Stimulated activated CD4-positive, alpha-beta T cell treated with anti-CD3 and anti-CD28 coated beads, Interleukin-4, amount 100 ng/mL, for 1 hour (primary cell): ENCODE measurements around the gene ASAP3.

Experiments
- DNase-seq: peaks from one replicate; pipeline ENCODE4 v3.0.0-alpha.2; 2020

ASAP3 gene

GRCh38 chr1:23448846-23449245 lies 35.1 kb downstream of the ASAP3 start:
- no peak for DNase-seq

GRCh38 chr1:23446661-23447310 lies 37.2 kb downstream of the ASAP3 start:
- no peak for DNase-seq

- no peak for DNase-seq
These were observed 39.2 kb downstream of the ASAP3 start for GRCh38 chr1:23444596-23445390.

- DNase-seq = no peak
These were observed 39.9 kb downstream of the ASAP3 start for GRCh38 chr1:23444104-23444533.

- no peak for DNase-seq
These were observed 41.2 kb downstream of the ASAP3 start for GRCh38 chr1:23442751-23443150.

GRCh38 chr1:23441446-23442148 lies 42.4 kb downstream of the ASAP3 start:
- no peak for DNase-seq

DNA sequence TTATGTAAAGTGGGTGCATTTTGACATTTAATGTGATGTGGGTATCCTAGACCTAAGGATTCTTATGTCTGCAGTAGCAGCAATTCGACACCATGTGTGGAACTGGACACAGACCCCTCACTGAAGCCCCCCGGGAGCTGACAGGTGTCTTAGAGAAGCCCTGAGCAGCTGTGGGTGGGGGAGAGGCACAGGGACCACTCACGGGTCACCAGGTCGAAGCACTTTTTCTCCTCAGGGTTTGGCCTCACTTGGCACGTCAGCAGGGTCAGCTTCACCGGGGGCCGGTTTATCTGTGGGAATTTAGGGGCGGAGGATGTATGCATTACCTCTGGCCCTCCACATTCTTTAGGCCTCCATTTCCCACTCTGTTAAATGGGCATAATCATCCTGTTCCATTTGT lies 45.4 kb downstream of the ASAP3 start:
- no peak for DNase-seq

GRCh38 chr1:23437355-23437664 lies 46.7 kb downstream of the ASAP3 start:
- DNase-seq = no peak

DNA sequence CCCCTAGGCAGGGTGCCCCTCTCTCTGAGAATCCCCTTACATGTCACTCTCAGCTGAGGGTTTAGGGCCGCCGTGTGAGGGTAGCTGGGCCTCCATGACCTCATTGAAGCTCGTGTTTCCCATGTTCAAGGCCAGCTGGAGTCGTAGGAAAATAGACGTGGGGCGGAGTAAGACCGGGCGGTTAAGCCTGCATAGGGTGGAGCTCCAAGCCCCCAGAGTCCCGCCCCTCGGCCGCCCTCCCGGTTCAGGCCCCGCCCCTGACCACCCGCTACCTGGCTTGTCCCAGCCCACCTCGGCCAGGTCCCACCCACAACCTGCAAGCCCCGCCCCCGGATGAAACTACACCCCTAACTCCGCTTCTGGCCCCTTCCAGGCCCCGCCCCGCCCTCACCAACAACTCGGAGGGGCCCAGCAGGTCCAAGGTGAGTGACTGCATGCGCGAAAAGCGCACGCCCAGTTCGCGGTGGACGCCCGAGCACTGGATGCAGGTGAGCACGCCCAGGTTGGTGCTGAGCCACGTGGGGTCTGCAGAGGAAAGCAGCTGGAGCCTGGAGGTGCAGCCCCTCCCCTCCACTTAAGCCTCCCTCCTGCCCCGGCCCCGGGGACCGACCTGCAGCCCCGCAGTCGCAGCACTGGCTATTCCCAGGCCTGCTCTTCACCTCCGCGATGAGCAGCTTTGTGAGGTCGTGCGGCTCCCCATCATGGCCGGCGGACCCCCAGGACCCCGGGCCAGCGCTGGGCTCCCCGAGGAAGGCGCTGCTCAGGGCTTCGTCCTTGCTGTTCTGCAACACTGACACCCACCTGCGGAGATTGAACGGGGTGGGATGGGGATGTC lies 47.2 kb downstream of the ASAP3 start:
- DNase-seq = peak; percentile 35

- no peak for DNase-seq
These were observed 49.7 kb downstream of the ASAP3 start for GRCh38 chr1:23434260-23434775.

DNA sequence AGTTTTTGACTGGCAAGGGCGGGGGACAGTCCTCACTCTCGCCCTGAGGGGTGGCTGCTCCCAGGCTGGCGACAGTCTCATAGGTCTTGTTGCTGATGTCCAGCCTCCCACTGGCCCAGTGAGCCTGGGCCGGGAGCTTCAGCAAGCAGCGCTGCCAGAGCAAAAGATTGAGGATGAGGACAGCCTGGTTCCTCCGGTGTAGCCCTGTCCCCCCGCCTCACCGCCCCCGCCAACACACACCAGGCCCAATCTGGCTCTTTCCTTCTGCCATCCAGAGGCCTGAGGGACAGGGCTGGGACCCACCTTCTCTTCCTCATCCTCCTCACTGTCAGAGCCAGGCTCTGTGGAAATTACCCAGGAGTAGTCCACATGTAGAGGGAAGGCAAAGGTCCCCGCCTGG lies 50.9 kb downstream of the ASAP3 start:
- DNase-seq = no peak

DNA sequence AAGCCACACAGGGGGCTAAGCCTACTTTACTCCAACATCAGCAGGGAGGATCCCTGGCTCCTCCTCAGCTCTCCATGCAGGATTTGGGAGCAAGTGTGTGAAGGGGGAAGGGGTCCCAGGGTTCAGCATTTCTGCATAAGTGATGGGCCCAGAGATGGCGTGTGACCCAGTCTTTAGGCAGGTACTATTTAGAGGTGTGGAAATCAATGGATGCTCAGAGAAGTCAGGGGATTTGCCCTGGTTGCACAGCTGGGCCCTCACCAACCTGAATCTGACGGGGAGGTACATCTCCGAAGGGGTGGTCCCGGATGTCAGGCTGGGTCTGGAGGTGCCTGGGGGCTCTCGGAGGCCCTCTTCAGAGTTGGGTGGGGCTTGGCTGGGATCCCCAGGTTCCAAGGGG lies 52.5 kb downstream of the ASAP3 start:
- no peak for DNase-seq

- no peak for DNase-seq
These were observed 53.2 kb downstream of the ASAP3 start for GRCh38 chr1:23430803-23431202.

- no peak for DNase-seq
These were observed 55.7 kb downstream of the ASAP3 start for GRCh38 chr1:23428136-23428905.

DNA sequence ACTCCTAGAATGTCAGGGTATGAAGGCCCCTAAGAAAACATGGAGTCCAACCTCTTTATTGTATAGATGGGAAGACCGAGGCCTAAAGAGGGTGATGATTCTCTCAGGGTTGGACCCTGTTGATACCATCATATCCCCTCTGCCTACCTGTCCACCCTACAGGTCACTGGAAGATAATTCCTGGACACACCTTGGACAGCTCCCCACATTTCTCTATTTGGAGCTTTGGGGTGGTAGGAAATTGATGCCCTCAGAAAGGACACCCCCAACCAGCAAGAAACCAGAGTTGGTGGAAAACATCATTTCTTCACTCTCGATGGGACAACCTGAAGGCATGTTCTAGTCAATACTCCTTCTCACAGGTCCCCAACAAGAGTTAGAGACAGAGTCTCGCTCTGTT lies 56.4 kb downstream of the ASAP3 start:
- DNase-seq = no peak

DNA sequence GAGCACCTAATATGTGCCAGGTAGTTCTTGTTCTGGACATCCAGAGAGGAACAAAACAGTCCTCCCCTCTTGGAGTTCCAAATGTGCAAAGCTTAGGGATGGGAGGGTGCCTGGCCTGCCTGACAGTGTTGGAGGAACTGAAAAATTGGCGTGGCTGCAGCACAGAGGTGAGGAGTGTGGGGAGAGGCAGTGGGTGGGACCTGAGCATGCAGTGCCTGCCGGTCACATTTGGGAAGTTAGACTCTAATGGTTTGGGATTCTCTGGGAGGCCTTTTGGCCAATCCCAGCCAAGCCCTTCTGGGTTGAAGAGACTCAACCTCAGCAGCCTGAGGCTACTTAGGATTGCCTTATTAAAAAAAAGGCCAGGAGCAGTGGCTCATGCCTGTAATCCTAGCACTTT lies 57.2 kb downstream of the ASAP3 start:
- no peak for DNase-seq

GRCh38 chr1:23425193-23425494 lies 58.8 kb downstream of the ASAP3 start:
- no peak for DNase-seq

DNA sequence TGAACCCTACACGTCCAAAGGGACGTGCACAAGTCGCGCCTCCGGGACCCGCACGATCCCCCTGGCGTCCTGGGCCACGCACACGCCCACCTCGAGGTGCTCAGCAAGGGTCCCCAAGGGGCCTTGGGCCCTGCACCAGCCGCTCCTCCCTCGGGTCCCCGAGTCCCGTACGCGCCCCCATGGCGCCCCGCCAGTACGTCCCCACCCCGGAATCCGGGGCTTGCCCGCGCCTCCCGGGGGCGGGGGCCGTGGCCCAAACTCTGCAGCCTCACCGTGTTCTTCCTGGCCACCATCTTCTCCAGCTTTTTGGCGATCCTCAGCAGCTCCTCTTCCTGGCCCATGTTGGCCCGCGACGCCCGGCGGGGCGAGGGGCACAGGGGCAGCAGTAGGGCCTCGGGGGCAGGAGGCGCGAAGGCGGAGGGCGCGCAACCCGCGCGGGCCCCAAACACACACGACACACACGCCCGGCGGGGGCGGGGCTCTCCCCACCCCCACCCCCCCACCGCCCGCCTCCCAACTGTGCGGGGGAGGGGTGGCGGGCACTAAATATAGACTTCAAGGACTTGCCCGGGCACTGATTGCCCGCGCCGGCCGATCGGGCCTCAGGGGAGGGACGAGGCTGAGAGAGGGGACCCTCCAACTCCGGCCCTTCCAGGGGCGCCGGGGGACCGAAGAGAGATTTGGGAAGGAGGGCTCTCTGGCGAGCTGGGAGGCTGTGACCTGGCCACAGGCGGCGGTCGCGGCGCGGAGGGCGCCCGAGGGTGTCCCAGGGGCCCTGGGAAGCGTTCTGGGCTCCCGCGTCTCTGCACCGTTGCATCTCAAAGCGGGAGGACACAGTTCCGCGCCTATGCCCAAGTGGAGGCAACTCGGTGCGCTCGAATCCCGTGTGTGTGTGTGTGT lies 59.4 kb downstream of the ASAP3 start, which contains the start of gene TCEA3:
TCEA3 (minus strand) TSS at position 456 of the 900 bp plus-strand sequence; CDS start at position 341, 115 bp downstream.
- peak; percentile 22 for DNase-seq

- DNase-seq = peak; percentile 34
These were observed 60.3 kb downstream of the ASAP3 start for GRCh38 chr1:23423415-23424292.

GRCh38 chr1:23422941-23423340 lies 61.0 kb downstream of the ASAP3 start:
- DNase-seq = no peak
